GM19397 (cell line): ENCODE measurements around the gene AKR1C1.
"Not testable (repeated sequence)": the region's sequence is repeated elsewhere in the genome, so short reads cannot be mapped to it uniquely, and the experiment has no call there.

Experiments used
- ATAC-seq: cut with Tn5 transposase; IDR thresholded peaks from one replicate; pipeline ENCODE4 v1.9.1; 2021; ENCODE audit warnings: mild to moderate bottlenecking, moderate library complexity; ENCODE audit not compliant: unreplicated experiment

AKR1C1 gene

DNA sequence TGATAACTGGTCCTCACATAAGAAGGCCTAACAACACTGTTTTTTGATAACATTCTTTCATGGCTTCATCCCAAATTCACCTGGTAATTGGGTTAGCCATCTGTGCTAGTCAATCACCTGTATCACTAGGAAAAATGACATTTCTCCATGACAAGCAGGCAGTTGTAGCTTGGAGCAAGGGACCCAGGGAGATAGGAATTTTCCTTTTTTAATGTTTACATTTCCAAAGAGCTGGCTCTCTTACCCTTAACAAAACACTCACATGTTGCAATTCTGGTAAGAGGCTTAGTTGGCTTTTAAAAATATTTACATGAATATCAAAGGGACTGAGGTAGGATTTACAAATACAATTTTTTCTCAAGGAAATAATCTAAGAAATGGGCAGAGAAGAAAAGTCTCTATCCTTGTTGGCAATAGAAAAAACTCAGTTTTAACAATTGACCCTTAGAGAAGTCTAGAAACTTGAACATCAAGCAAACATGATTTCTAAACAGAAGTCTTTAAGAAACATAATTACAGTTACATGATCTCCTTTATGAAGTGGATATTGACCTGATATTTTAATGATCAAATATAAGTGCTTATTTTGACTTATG lies 16.1 kb upstream of the AKR1C1 start:
- ATAC-seq, result no peak

DNA sequence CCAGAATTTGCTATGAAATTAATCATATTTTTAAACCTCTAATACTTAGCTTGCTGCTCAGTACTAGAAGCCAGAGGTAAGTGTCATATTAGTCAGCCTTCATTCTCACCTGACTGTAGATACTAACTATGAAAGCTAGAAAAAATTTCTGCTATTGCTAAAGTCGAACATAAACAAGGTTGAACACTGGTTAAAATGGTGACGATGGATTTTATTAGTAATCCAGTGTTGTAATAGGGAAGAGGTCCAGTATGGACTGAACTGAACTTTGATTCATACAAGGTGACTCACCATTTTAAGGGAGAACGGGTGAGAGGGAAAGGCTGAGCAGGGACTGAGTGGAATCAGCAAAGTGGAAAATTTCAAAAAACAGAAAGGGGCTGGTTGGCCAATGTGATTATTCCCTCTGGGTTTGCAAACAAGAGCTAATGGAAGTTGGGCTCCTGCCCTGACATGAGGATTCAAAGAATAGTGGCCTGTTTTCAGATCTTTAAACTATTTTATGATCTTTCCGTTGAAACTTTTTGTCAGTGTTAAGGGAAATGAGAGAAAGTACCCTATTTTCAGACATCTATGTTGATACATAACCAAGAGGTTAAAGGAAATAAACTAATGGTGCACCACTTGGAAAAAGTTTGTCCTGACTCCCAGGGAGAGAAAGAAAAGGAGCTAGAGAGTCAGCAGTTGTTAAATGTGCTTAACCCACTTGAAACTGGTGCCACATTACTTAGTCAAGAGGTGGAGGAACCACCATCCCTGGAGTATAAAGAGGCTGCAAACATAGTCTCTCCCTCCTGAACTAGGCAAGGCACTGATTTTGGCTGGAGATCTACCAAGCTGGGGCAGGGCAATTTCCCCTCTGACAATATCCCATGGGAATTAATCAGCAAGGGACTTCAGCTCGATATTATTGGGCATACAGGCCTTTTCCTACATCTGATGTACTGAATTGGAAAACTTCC lies 15.3 kb upstream of the AKR1C1 start:
- no peak for ATAC-seq

DNA sequence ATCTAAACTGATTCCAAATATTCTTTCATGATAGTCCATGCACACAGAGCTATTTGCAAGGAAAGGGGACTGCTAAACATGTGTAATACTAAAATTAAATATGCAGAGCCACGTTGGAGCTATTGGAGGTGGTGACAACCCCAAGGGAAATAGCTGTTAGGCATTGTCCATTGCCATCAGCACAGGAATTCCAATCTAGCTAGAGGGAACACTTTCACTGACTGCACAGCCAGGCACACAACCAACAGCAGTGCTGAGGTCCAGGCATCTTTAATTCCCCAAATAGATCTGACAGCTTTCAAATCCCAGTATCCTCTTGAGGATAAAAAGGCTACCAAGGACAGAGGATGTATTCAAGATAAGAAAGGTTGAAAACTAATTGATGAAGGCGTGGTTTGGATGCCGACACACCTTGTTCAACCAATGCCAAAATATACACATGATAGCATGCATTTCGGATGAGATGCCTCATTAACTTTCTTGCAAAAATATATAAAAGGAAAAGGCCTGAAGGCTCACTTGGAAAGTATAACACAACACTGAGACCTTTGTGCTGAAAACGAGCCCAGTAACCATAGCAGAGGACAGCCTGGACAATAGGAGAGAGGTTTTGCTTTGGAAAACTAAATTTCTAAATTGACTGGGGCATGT lies 11.6 kb upstream of the AKR1C1 start:
- not testable (repeated sequence) for ATAC-seq

DNA sequence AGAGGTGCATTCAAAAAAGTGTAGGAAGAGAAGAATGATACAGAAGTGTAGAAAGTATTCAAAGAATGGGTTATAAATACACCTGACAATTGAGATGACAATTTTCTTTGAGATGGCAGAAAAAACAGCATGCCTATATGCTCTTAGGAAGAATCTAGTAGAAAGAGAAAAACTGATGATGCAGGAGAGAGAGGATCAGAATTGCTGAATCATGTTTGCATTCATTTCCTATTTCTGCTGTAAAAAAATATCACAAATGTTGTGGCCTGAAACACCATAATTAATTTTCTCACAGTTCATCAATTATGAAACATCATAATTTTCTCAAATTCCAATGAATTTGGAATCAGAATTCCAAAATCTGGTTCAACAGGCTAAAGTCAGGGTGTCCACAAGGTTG lies 9.8 kb upstream of the AKR1C1 start:
- ATAC-seq, result no peak

DNA sequence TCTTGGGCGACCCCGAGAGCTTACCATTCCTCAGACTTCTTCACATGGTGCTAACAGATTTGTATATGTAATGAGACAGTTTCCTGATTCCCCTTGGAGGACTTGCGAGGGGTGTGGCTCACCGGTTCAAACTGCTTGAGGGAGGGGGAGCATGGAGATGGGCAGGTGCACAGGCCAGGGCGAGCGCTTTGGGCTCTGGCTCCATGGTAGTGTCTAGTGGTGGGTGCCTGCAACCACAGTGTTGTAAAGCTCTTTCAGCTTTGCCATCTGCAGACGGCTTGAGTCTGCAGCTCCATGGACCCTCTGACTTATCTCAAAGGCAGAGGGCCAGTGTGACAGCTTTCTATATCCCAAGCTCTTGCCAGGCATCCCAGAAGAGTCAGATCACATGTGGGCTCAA lies 7.1 kb upstream of the AKR1C1 start:
- ATAC-seq, result not testable (repeated sequence)

DNA sequence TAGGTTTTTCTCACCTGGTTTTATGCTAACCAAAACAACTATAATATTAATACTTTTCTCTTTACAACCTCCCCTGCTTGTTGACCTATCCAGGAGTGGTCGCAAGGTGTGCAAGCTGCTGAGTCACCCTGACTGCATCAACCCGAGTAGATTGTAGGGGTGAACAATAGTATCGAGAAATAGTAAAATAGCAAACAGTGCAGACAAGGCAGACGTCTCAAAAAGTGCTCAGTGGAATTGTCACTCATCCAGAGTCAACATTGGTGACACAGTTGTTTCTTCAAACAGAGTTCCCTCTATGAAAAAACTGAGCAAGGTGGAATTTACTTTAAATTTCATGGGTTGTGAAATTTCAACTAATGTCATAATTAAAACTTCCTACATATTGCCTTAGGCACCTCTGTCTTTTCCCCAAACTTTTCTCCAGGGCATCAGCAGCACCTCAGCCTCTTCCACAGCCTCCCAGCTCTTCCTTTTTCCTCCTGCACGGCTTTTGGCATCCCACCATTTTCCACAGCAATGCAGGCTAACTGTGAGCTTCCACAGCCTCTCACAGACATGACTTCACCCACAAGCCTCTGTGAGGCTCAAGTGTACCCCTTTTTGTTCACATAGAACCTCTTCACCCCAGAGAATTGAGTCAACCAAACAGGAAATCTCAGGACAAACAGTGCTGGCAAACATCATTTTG lies 6.1 kb upstream of the AKR1C1 start:
- ATAC-seq, result not testable (repeated sequence)

DNA sequence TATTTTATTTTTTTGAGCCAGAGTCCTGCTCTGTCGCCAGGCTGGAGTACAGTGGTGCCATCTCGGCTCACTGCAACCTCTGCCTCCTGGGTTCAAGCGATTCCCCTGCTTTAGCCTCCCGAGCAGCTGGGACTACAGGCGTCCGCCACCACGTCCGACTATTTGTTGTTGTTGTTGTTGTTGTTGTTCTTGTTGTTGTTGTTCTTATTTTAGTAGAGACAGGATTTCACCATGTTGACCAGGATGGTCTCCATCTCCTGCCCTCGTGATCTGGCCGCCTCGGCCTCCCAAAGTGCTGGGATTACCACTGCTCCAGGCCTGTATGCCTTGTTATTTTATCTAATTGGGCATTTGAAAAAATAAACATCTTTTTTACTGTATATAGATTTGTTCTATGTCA lies 1.7 kb upstream of the AKR1C1 start:
- ATAC-seq, result not testable (repeated sequence)

DNA sequence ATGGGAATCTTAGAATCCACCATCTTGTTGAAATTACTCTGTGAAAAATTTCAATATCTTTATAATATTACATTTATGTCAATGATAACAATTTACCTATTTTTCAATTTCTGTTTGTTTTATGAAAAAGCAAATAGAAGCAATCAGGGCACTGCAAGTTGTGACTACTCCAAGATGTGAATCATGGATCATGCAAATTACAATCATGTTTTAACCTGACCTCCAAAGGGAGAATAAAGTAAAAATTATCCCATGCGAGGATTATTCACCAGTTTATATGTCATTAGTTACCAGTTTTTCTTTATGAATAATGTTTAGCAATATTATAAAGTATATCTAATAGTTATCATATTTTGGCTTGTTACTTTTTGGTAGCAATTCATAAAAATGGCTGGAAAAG lies 907 bp upstream of the AKR1C1 start:
- ATAC-seq, result not testable (repeated sequence)

DNA sequence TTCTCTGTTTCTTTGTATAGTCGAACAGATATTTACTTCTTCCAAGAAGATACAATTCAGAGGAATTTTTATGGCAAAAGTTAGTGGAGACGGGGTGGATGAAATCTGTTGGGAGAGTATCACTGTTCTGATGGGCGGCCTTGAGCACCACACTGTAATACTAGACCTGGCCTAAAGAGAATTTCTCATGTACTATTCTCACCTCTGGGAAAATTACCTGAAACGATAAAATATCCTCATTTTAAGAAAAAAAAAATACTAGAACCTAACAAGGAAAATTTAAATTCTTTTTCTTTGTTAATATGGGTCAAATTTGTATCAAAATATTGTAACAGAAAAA lies 570 bp downstream of the AKR1C1 start:
- not testable (repeated sequence) for ATAC-seq

DNA sequence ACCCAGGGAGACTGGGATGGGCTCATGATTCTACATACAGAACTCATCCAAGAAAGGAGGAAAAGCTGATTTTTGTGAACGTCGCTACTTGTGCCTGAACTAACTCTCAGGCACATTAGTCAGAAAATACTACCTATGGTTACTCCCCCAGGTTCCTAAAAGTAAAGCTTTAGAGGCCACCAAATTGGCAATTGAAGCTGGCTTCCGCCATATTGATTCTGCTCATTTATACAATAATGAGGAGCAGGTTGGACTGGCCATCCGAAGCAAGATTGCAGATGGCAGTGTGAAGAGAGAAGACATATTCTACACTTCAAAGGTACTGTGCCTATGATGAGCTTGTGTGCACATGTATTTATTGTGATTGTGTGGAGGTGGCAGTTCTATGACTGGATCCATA lies 2.5 kb downstream of the AKR1C1 start:
- not testable (repeated sequence) for ATAC-seq

DNA sequence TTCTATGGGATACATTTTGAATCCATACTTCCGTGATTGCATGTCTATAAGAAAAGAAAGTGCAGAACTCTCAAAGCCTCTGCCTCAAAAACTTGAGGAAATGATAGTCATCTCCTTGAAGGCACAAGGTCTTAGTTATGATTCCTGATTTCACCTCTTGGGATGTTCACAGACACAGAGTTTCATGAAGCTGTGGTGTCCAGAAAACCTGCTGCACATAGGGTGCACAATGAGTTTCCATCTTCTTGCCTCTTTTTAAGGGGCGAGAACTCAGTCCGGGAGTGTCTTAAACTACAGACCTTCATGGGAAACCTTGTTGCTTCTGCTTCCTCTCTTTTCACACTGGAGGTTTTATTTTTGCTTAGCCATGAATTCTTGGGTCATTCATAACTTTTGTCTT lies 4.0 kb downstream of the AKR1C1 start:
- ATAC-seq, result not testable (repeated sequence)

DNA sequence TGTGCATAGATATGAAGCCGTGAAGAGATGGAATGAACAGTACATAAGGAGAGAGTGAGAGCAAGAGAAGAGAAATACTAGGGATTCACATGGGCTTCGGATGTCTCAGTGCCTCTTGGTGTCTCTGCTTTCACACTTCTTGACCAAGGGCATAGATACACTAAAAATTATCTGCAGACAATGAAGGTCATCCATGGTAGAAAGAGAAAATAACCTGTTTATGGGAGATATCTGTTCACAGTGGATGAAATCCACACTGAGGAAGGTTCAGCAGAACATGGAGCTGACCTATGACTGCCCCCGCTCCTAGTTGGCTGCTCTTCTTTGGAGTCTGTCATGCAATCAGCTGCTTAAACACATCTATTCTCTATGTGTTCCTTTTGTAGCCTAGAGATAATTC lies 6.1 kb downstream of the AKR1C1 start:
- not testable (repeated sequence) for ATAC-seq

DNA sequence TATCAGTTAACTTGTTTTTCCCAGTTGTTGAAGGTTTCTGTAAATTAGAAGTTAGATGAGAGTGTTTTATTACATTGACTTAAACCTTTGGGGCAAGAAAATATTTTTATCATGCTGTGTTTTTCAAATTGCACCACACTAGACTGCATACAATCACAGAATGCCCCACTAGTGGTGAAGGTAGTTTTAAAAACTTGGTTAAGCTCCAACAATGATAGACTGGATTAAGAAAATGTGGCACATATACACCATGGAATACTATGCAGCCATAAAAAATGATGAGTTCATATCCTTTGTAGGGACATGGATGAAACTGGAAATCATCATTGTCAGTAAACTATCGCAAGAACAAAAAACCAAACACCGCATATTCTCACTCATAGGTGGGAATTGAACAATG lies 7.1 kb downstream of the AKR1C1 start:
- ATAC-seq, result not testable (repeated sequence)

DNA sequence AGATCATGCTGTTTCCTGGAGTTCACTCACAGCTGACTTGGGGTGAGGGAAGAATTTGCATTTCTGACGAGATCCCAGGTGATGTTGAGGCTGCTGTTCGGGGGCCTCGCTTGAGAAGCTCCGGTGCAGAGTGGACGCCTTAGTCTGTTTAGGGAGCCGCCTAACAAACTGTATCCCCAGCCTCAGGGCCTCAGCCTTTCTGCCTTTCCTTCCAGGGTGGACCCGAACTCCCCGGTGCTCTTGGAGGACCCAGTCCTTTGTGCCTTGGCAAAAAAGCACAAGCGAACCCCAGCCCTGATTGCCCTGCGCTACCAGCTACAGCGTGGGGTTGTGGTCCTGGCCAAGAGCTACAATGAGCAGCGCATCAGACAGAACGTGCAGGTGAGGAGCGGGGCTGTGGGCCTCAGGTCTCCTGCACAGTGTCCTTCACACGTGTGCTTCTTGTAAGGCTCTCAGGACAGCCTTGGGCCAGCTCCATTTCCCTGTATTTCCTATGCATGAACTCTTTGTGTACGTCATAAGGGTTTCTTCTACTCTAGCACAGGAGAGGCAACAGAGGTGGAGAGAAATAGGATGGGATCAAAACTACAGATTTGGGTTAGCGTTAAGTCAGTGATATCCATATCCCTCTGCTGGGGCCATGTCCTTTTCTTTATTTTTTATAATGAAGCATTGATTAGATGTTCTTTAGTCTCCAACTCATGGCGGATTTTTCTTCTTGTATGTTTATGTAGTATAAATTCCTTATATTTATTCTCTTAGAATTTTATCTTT lies 9.3 kb downstream of the AKR1C1 start:
- ATAC-seq, result not testable (repeated sequence)

DNA sequence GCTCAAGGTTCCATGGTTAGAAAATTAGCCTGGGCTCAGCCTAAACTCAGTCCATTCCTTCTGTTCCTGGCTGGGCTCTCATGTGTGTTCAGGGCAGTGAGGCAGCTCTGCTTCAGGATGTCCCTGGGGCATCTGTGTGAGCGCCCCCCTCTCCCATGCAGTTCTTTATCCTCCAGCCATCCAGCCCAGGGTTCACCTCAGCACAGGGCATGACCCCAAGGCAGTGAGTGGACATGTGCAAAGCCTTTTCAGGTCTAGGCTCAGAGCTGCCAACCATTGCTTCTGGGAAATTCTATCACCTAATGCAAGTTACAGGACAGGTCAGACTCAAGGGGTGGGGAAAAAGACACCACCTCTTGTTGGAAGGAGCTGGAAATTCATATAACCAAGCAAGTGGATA lies 10.1 kb downstream of the AKR1C1 start:
- not testable (repeated sequence) for ATAC-seq

DNA sequence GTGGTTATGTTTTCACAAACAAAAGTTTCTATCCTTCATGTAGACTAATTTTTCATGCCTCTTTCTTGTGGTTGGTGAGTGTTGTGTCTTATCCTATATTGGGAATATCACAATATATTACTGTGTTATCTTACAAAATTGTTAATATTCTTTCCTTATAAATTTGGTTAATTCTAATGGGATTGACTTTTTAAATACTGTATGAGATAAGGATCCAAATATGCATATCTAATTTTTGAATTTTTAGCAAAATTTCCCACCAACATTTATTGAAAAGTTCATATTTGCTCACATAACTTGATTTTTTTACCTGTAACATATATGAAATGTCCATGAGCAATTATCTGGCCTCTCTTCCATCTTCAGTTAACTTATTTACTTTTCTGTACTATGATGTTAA lies 11.2 kb downstream of the AKR1C1 start:
- ATAC-seq, result not testable (repeated sequence)

DNA sequence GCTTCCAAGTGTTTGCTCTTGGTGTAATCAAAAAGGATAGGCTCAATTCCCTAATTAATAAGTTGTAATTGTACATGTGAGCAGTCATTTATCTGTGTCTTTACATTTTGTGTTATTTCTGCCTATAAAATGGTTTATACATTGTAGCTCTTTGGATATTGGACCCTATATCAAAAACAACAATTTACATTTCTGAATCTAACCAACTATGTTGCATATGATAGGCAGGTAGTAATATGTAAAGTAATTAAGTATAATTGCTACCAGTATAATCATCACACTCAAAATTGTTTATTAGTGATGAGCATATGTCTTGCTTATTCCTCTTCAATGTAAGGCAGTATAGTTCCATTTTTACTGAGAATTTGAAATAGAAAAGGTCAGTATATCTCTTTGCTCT lies 13.8 kb downstream of the AKR1C1 start:
- no peak for ATAC-seq

DNA sequence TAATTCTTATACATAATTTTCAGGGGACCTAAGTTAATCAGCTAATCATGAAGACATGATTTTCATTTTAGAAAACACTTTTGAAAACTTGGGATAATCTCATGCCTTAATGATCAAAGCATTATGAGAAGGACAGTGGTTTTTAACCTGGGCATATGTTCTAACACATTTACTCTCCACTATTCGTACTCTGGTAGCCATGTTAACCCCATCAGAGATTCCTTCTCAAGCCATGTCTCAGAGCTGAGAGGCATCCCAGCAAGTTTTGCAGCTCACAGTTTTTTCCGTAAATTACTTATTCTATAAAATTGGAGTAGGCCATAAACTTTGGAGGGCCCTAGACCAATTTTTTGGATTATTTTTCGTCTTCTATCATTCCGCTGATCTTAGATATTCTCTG lies 15.7 kb downstream of the AKR1C1 start:
- no peak for ATAC-seq

DNA sequence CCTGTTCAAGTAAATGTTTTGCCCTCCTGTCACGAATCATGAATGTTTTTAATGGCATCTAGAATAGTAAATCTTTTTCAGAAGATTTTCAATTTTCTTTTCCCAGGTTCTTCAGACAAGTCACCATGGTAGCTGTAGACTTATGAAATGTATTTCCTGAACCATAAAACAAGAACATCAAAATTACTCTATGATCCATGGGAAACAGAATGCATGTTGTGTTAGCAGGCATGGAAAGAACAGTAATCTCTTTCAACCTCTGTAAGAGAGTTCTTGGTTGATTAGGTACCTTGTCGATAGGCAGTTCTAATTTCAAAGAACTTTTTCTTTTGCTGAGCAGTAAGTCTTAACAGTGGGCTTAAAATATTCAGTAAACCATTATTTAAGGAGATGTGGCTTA lies 17.6 kb downstream of the AKR1C1 start:
- no peak for ATAC-seq

DNA sequence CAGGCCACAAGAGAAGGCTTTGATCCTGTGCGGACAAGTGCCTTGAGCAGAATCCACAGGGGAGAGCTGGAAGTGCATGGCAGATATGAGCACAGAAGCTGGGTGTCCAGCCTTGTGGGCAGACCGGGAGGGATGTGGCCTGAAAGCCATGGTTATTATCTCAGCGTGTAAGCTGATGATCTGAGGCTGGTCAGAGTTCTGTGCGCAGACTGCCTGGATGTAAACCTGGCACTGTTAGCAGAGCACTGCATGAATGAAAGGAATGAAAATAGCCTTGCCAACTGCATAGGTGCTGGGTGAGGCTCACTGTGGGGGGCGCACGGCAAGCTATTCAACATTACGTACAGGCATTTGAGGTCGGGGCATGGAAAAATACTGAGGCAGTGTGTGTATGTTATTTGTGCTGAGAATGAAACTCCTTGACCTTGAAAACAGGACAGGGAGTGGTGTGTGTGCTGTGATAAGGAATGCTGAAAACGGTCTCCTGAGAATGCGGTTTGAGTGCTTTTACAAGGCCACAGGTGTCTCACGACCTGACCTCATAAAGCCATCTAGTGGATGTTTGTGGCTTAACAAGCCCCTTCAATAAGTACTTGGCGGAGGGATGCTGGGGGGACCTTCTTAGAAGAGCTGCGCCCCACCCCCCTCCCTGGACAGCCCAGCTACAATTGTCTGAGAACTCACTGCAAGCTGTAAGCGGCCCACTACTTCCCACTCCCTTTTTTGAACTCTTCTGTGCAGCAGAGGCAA lies 18.7 kb downstream of the AKR1C1 start:
- no peak for ATAC-seq
